Thoracic aorta endothelial cell (primary cell): Measurements from ENCODE around the gene DGAT2L6. TPM values are rescaled to one million over a fixed set of nuclear protein-coding genes. Genes with fewer than 3 reads are reported as not detected.

Source experiments
- small RNA-seq: library from RNA; depleted of rRNA; stranded (forward); fragments of <200 nt; gene quantifications from one replicate; pipeline ENCODE3, GENCODE V24; 2012
- total RNA-seq: library from RNA; depleted of rRNA; stranded (reverse); fragments of >200 nt; gene quantifications from 2 replicates; pipeline ENCODE4 v1.2.3, GENCODE V29; 2012

DGAT2L6 gene, protein sequence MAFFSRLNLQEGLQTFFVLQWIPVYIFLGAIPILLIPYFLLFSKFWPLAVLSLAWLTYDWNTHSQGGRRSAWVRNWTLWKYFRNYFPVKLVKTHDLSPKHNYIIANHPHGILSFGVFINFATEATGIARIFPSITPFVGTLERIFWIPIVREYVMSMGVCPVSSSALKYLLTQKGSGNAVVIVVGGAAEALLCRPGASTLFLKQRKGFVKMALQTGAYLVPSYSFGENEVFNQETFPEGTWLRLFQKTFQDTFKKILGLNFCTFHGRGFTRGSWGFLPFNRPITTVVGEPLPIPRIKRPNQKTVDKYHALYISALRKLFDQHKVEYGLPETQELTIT
- total RNA-seq, result not detected in 2 replicates

GRCh38 chrX:70176938-70177533 is at the start of gene DGAT2L6:
DGAT2L6 (plus strand) TSS chrX:70177483; CDS start chrX:70177583, 100 bp downstream.

DNA sequence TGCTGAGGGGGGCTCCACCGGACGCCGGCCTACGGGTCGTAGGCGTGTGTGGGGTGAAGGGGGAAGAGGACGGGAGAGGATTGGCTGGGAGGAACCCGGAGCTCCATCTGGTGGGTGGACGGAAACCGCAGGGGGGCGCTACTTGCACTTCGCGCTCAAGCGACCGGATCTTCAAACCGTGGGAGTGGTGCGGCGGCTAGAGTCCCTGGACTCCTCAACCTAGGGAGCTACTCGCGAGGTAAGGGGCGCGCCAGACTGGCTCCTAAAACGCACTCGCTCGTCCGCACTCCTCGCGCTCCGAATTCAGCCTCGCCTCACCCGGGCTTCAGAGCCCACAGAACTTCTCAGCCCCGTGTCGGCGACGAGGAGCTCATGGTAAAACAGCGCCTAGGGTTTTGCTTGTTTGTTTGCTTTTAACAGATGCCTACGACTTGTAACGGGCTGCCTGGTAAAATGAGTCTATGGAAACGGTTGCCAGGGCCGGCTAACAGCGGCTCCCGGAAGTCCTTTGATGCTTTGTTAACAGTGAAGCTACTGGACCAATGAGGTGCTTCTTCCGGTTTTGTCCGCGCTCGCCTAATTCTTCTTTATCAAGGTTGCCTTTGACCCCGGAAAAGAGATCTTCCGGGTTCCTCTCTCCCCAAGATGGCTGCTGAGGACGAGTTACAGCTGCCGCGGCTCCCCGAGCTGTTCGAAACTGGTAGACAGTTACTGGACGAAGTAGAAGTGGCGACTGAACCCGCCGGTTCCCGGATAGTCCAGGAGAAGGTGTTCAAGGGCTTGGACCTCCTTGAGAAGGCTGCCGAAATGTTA is 43.8 kb upstream of the DGAT2L6 start, which contains the start of gene IGBP1:
Gene IGBP1 (plus strand): TSS at position 145 of the 813 bp plus-strand sequence. CDS start 501 bp downstream, at position 646.

GRCh38 chrX:70234355-70234754 is 57.1 kb downstream of the DGAT2L6 start, which contains the start of gene AWAT1:
AWAT1 (plus strand) TSS chrX:70234655; CDS start chrX:70234696, 41 bp downstream.

Small RNAs within 50 kb of the gene (small RNA-seq; reads per million reads assigned to genes)
- gene RNA5SP507, result not detected

Other genes starting within 250 kb of the DGAT2L6 start
- 0.07 and 0.13 TPM in 2 replicates for gene AWAT2, start 127.5 kb upstream of the DGAT2L6 start, total RNA-seq
- not detected in 2 replicates for gene OTUD6A, start 115.0 kb upstream of the DGAT2L6 start, total RNA-seq
- 56.7 and 77.5 TPM in 2 replicates for gene IGBP1, start 44.0 kb upstream of the DGAT2L6 start, total RNA-seq
- gene AWAT1, start 57.2 kb downstream of the DGAT2L6 start, total RNA-seq, result not detected in 2 replicates
- 0.13 TPM in 1 of 2 replicates, not detected in the other for gene P2RY4, start 82.7 kb downstream of the DGAT2L6 start, total RNA-seq
- gene ARR3, start 90.9 kb downstream of the DGAT2L6 start, total RNA-seq, result not detected in 2 replicates
- not detected in 2 replicates for gene RAB41, start 104.7 kb downstream of the DGAT2L6 start, total RNA-seq
- gene PDZD11, start 112.4 kb downstream of the DGAT2L6 start, total RNA-seq, result 43.0 and 44.9 TPM in 2 replicates
- gene KIF4A, start 112.6 kb downstream of the DGAT2L6 start, total RNA-seq, result 31.4 and 39.1 TPM in 2 replicates
- gene GDPD2, start 245.8 kb downstream of the DGAT2L6 start, total RNA-seq, result not detected in 2 replicates